Measurements from ENCODE around the gene HMGCLL1.
A peak's percentile ranks its signal among the peaks of the same experiment; 100 is the strongest.

HMGCLL1 gene

GRCh38 chr6:55447891-55448290 lies 131.1 kb downstream of the HMGCLL1 start:
- TF ChIP-seq CTCF (conservative IDR thresholded peaks at IDR 0.05), result no peak
- H3K27ac ChIP-seq, result no peak overlapping the region

- peak; percentile 81 for TF ChIP-seq CTCF (conservative IDR thresholded peaks at IDR 0.05)
- no peak overlapping the region for H3K27ac ChIP-seq
Observed at GRCh38 chr6:55445648-55446204, 133.3 kb downstream of the HMGCLL1 start.

- no peak overlapping the region for H3K27ac ChIP-seq
- no peak for TF ChIP-seq CTCF (conservative IDR thresholded peaks at IDR 0.05)
Observed at GRCh38 chr6:55443238-55444134, 135.5 kb downstream of the HMGCLL1 start.

- no peak overlapping the region for H3K27ac ChIP-seq
- TF ChIP-seq CTCF (conservative IDR thresholded peaks at IDR 0.05), result no peak
Observed at GRCh38 chr6:55438203-55438602, 140.8 kb downstream of the HMGCLL1 start.

- no peak for TF ChIP-seq CTCF (conservative IDR thresholded peaks at IDR 0.05)
- H3K27ac ChIP-seq, result no peak overlapping the region
Observed at GRCh38 chr6:55437141-55437540, 141.9 kb downstream of the HMGCLL1 start.

- no peak overlapping the region for H3K27ac ChIP-seq
- TF ChIP-seq CTCF (conservative IDR thresholded peaks at IDR 0.05), result no peak
Observed at GRCh38 chr6:55433446-55434130, 145.4 kb downstream of the HMGCLL1 start.

- no peak overlapping the region for H3K27ac ChIP-seq
- no peak for TF ChIP-seq CTCF (conservative IDR thresholded peaks at IDR 0.05)
Observed at GRCh38 chr6:55423933-55424332, 155.1 kb downstream of the HMGCLL1 start.
